HG03066 (cell line): ENCODE measurements around the gene ZNHIT3.

Experiments used
- ATAC-seq: cut with Tn5 transposase; IDR thresholded peaks from one replicate; pipeline ENCODE4 v1.9.1; 2021; ENCODE audit warnings: low read depth; ENCODE audit not compliant: unreplicated experiment

ZNHIT3 gene

DNA sequence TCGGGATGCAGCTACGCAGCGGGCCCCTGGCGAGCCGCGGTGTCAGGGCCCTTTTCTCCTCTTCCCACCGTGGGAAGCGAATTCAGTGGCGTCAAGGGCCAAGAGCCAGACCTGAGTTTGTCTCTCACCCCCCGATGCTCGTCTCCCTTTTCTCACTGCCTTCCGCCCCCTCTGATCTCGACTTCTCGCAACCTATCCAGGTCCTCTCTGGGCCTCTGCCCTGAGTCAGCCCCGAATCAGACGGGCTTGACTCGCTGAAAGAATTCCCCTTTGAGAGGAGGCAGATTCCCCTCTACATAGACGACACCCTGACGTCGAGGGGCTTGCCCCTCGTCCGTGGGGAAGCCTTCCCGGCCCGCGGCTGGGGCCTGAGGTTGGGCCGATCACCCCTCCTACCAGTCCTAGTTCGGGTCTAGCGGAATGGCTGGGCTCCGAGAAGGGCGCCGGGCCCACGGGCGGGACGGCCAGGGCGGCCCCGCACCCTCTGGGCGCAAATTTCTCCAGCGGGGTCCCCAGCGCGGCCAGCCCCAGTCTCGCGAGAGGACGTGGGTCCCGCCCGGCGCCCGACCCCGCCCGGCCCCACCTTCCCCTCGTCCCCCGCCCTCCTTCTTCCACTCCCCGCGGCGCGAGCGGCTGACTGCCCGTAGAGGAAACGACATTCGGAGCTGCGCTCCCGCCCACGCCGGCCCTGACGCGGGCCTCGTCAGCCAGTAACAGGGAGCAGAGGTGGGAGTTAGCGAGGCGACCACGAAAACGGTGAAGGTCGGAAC is 58.0 kb downstream of the ZNHIT3 start, which contains the start of gene GGNBP2:
GGNBP2 (plus strand) TSS at position 613 of the 770 bp plus-strand sequence. CDS start 806 bp downstream, outside the sequence.
- ATAC-seq = peak; percentile 47

GRCh38 chr17:36545077-36545464 is 58.6 kb downstream of the ZNHIT3 start:
- peak; percentile 32 for ATAC-seq
